Urothelium cell line (cell line): ENCODE results near the gene SLC35F3.
A peak's percentile ranks its signal among the peaks of the same experiment; 100 is the strongest.

Experiments
- DNase-seq: peaks from one replicate; pipeline ENCODE4 v3.0.0; 2011; ENCODE audit warnings: low spot score, mixed read lengths
- FAIRE-seq: peaks from 2 replicates; lab custom pipeline; 2011; peaks lifted over from hg19 to GRCh38; lab: Jason Lieb, UNC

The SLC35F3 gene

DNA sequence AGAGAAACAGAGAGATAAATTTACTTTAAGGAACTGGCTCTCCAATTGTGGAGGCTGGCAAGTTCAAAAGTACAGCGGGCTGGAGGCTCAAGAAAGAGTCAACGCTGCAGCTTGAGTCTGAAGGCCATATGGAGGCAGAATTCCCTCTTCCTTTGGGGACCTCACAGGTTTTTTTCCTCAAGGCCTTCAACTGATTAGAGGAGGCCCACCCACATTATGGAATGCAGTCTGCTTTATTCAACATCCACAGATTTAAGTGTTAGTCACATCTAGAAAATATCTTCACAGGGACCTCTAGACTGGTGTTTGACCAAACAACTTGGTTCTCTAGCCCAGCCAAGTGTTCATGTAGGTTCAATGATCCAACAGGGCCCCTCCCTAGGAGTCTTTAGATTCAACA lies 117.8 kb downstream of the SLC35F3 start:
- no peak for FAIRE-seq
- DNase-seq: no peak

- DNase-seq (no peak), FAIRE-seq (no peak)
These were observed 135.1 kb downstream of the SLC35F3 start for GRCh38 chr1:234039603-234040002.

DNA sequence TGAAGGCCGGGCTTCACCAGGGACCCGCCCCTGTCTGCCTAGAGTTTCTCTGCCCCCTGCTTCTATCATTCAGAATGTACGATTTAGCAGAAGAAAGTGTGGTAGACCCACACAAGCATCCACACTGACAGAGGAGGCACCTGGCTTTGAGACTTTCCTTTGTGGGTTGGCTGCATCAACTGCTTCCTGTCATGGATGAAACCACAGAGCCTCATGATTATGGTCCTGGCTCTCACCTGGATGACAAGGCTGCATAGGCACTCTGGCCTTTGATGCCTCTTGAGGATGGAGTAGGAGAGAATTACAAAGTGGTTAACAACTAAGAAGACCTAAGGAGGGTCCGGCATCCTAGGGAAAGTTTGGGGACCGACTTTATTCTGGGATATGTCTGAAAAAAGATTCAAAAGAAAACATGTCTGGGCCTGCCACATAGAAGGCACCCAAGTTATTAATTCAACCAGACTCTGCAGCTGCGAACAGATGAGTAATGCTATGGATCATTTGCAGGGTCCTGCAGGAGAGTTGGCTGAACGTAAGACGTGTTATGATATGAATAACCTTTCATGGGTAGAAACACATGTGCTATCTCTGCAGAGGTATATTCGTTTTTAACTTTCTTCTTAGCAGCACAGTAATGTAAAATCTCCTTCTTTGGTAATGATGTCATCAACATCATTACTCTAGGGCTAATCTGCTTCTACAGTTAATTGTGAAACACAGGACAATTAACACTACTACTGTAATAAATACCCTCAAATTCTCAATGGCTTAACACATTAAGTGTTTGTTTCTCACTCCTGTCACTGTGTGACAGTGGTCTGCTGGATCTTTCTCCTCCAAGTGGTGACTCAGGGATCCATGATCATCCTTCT lies 136.2 kb downstream of the SLC35F3 start:
- no peak for DNase-seq
- FAIRE-seq: no peak

- FAIRE-seq (no peak), DNase-seq (no peak)
These were observed 139.6 kb downstream of the SLC35F3 start for GRCh38 chr1:234044079-234044478.

DNA sequence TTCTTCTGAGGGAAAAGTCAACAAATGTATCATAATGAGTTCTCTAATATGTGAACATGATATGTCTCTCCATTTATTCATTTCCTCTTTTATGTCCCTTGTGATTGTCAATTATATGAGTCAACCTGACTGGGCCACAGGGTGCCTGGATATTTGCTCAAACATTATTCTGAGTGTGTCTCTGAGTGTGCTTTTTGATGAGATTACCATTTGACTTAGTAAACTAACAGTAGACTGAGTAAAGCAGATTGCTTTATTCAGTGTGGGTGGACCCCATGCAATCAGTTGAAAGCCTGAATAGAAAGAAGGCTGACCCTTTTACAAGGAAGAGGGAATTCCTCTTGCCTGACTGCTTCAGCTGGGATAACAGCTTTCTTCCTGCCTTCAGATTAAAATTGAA lies 142.6 kb downstream of the SLC35F3 start:
- FAIRE-seq: no peak

GRCh38 chr1:234062166-234062565 lies 157.7 kb downstream of the SLC35F3 start:
- FAIRE-seq (no peak), DNase-seq (no peak)

More for the DNA sequence above, 142.6 kb downstream of the SLC35F3 start:
- DNase-seq: no peak

- peak; percentile 76 for DNase-seq
- FAIRE-seq: no peak
These were observed 161.4 kb downstream of the SLC35F3 start for GRCh38 chr1:234065794-234066447.

DNA sequence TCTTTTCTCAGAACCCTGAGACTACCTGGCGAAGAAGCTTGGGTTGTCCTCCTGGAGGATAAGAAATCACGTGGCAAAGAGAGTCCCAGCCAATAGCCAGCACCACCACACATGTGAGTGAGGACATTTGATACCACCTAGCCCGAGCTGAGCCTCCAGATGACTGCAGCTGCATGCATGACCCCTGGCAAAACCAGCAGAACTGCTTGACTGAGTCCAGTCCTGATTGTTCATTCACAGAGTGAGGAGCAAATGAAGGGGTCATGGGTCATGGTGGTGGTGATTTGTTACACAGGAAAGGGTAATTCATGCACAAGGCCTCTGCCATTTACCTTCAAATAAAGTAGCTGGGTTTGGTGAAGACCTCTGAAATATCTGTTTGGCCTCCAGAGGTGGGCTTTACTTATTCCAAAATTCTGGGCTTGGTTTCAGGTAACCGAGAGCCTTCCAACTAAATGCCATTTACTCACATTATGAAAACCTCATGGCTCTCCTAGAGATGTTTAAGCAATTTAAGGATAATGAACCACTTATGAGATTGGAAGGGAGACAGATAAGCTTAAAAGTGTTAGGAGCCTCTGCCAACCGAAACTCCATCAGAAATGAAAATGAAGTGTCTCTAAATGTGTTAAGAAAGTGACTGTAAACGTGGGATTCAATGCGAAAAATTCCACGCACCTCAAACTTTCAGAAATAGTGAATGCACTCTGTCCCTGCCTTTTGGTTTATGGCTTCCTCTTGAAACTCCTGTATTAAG lies 163.3 kb downstream of the SLC35F3 start:
- DNase-seq (no peak), FAIRE-seq (no peak)

- peak; percentile 37 for DNase-seq
- FAIRE-seq: no peak
These were observed 165.3 kb downstream of the SLC35F3 start for GRCh38 chr1:234069760-234070159.

GRCh38 chr1:234072793-234073192 lies 168.3 kb downstream of the SLC35F3 start:
- FAIRE-seq (no peak), DNase-seq (no peak)

DNA sequence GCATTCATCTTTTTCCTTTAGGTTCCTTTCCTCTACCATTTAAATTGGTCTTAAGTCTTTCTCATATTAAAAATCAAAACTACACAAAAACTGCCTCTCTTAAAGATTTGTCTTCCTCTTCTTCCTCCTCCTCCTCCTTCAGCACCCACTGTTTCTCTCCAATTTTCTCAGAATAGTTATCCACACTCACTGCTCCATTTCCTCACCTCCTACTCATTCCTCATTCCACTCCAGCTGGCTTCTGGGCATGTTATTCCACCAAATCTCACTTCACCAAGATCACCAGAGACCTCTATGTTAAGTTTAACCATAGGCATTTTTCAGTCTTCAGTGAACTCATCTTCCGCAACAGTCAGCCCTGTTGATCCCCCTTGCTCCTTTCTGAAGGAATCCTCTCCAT lies 173.7 kb downstream of the SLC35F3 start:
- no peak for DNase-seq
- FAIRE-seq: no peak

DNA sequence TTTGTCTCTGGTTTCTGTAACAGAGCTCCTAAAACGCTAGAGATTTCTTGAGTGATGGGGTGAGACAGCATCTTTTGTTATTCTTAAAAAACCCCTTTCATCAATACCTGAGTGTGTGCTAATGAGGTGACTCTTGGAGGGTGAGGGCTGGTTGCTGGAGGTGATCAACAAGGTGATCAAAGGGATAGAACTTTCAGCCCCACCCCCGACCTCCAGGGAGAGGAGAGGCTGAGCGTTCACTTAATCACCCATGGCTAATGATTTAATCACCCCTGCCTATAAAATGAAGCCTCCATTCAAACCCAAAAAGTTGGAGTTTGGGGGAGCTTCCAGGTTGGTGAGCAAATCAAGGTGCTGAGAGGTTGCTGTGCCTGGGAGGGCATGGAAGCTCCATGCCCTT lies 175.4 kb downstream of the SLC35F3 start:
- no peak for DNase-seq
- FAIRE-seq: no peak

DNA sequence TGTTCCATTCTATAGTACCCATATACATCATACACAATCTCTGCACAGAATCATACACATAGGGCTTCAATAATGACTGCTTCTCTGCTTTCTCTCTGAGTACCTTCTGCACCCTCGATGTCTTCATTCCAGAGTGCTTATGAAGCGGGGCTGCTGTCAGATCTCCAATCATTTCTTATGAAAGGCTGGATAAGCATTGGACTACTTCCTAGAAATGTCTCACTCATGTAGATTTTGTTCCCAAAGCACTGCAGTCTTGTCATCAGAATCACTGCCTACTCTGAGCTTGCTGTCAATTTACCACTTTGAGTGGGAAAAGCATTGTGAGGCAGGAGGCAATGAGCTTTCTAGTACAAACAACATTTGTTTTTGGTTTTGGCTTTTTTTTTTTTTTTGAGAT lies 179.0 kb downstream of the SLC35F3 start:
- FAIRE-seq (no peak), DNase-seq (no peak)

- no peak for FAIRE-seq
- peak; percentile 13 for DNase-seq
These were observed 184.9 kb downstream of the SLC35F3 start for GRCh38 chr1:234089396-234089795.

- no peak for DNase-seq
- no peak for FAIRE-seq
These were observed 186.0 kb downstream of the SLC35F3 start for GRCh38 chr1:234090212-234091064.

- DNase-seq: no peak
- no peak for FAIRE-seq
These were observed 186.6 kb downstream of the SLC35F3 start for GRCh38 chr1:234091065-234091401.

GRCh38 chr1:234091876-234092275 lies 187.4 kb downstream of the SLC35F3 start:
- FAIRE-seq: no peak
- no peak for DNase-seq

- FAIRE-seq (no peak), DNase-seq (no peak)
These were observed 188.6 kb downstream of the SLC35F3 start for GRCh38 chr1:234093107-234093506.

- FAIRE-seq: no peak
- DNase-seq: no peak
These were observed 189.3 kb downstream of the SLC35F3 start for GRCh38 chr1:234093741-234094140.

DNA sequence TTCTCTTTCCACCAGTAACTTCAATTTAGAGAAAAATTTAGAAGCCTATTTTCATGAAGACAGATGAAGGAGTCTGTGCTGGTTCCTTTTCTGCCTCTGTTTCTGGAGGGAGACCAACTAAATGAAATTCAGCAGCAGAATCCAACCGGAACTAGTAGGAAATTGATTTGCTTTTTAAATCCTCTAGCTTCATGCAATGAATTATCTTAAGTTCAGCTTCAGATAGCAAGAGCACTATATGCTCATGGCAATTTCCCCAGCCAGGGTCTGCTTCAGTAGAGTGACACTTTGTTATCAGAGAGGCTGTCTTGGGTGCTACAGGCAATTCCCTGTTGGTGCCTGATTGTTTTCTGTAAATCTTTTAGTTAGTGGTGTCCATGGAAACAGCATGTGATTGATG lies 189.7 kb downstream of the SLC35F3 start:
- no peak for FAIRE-seq
- DNase-seq: no peak
